Pancreas (tissue), 10 donors: ENCODE results near the gene ARNT2. TPM values are rescaled to one million over a fixed set of nuclear protein-coding genes. Genes with fewer than 3 reads are reported as not detected.

Experiments used
- ATAC-seq, 4 donors: fragments of 200-7000 bp; cut with Tn5 transposase; one replicate each; pipeline versions ENCODE4 v1.8.0 to v1.9.1; 2020; ENCODE audit warnings: mild to moderate bottlenecking in 4 of 4, moderate library complexity in 4 of 4
- DNase-seq, 6 donors: peaks; one replicate each; pipeline ENCODE4 v3.0.0-alpha.2; 2020
- FAIRE-seq: peaks from 2 replicates; lab custom pipeline; 2012; peaks lifted over from hg19 to GRCh38; lab: Jason Lieb, UNC
- H3K27ac ChIP-seq, 4 donors: fragments of 200-600 bp; sonication (generic); 1 replicate in 3 of 4; 2 replicates in 1 of 4; pipeline versions ENCODE4 v1.5.0 to v1.8.0; 2020
- H3K27me3 ChIP-seq, 4 donors: fragments of 200-600 bp; one replicate each; pipeline ENCODE4 v1.8.0; 2021
- H3K36me3 ChIP-seq, 3 donors: fragments of 200-600 bp; sonication (generic) in 1 of 3; one replicate each; pipeline versions ENCODE4 v1.5.0 to v1.8.0; 2020 to 2021
- H3K4me1 ChIP-seq, 3 donors: fragments of 200-600 bp; one replicate each; pipeline ENCODE4 v1.8.0; 2021
- H3K4me3 ChIP-seq, 4 donors: fragments of 200-600 bp; sonication (generic) in 2 of 4; one replicate each; pipeline versions ENCODE4 v1.5.0 to v1.8.0; 2020 to 2021
- H3K9me3 ChIP-seq, 4 donors: fragments of 200-600 bp; one replicate each; pipeline ENCODE4 v1.8.0; 2021
- WGBS, 2 donors: extraction: QIAGEN DNeasy Blood & Tissue Kit; methylation state at CpG; one replicate each; pipeline ENCODE4 v1.1.7; 2013; 5-methylcytosine and 5-hydroxymethylcytosine counted together
- intact Hi-C, 3 donors: fragments of 100-400 bp; cut with DNase I; formaldehyde crosslinking; loops; one replicate each; pipeline versions ENCODE4 v1.11.1 to v1.14.2; 2022
- polyA plus RNA-seq, 2 donors: library from polyadenylated mRNA; stranded (reverse); fragments of 200-250 nt; gene quantifications; one replicate each; pipeline ENCODE4 v1.2.3, GENCODE V29; 2013
- total RNA-seq, 6 donors: library from RNA; stranded (reverse); fragmentation: NEBNext Ultra II Directional in 4 of 6; extraction: Animal tissue kit (Norgen Biotek cat#: 25700) in 4 of 6; gene quantifications; one replicate each; pipeline versions ENCODE4 v1.2.1 to v1.2.4, GENCODE V29; 2021 to 2023
- TF ChIP-seq, protein P1 (sequence below), 4 donors: fragments of 200-600 bp; sonication (generic) in 3 of 4; IDR thresholded peaks; one replicate each; pipeline versions ENCODE4 v1.5.0 to v1.8.0; 2021; ENCODE audit warnings: antibody characterized with exemption in 4 of 4
- donor health status: healthy with polysubstance abuse.
- donor health status: DM: no; HTN: no; CAD: no; lungs with moderate emphysema.
- donor health status: DM: no; HTN: no; CAD: no.
- donor health status: control.
- donor health status: control.
- donor health status: Bipolar disorder and iron deficiency.
- donor health status: DM: yes; HTN: yes; CAD: no.
- donor health status: DM: no; HTN: no; CAD: no.
- donor health status: DM: no; HTN: no; CAD: no.
- donor health status: DM: yes; HTN: yes; CAD: no.

The ARNT2 gene
- total and polyA plus RNA-seq, 8 donors, result 2.1 to 18.1 (median 5.4) TPM

- TF ChIP-seq, protein P1, sequence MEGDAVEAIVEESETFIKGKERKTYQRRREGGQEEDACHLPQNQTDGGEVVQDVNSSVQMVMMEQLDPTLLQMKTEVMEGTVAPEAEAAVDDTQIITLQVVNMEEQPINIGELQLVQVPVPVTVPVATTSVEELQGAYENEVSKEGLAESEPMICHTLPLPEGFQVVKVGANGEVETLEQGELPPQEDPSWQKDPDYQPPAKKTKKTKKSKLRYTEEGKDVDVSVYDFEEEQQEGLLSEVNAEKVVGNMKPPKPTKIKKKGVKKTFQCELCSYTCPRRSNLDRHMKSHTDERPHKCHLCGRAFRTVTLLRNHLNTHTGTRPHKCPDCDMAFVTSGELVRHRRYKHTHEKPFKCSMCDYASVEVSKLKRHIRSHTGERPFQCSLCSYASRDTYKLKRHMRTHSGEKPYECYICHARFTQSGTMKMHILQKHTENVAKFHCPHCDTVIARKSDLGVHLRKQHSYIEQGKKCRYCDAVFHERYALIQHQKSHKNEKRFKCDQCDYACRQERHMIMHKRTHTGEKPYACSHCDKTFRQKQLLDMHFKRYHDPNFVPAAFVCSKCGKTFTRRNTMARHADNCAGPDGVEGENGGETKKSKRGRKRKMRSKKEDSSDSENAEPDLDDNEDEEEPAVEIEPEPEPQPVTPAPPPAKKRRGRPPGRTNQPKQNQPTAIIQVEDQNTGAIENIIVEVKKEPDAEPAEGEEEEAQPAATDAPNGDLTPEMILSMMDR (IDR thresholded peaks at IDR 0.05), result no peak
- no peaks in the 10 kb centered on the region for H3K27me3 ChIP-seq
- H3K27ac ChIP-seq, result peak overlapping the region in 3 of 4 donors; percentile 25 to 52 (median 51)
- ATAC-seq, result peak; percentile 23 to 49 (median 38)
- H3K9me3 ChIP-seq, result no peaks in the 10 kb centered on the region
- 7 to 8% methylated on average over 28 to 33 of the region's 33 CpGs for WGBS, 2 donors
- H3K4me1 ChIP-seq, result no peaks in the 10 kb centered on the region
- no peak for FAIRE-seq
- peak in 4 of 6 donors; percentile 23 to 75 (median 54) for DNase-seq
- intact Hi-C loops, result no loop called here
- H3K4me3 ChIP-seq, result peak overlapping the region; percentile 28 to 54 (median 46)
- no peaks in the 10 kb centered on the region for H3K36me3 ChIP-seq
These were observed 775 bp downstream of the ARNT2 start for GRCh38 chr15:80404761-80405553.

DNA sequence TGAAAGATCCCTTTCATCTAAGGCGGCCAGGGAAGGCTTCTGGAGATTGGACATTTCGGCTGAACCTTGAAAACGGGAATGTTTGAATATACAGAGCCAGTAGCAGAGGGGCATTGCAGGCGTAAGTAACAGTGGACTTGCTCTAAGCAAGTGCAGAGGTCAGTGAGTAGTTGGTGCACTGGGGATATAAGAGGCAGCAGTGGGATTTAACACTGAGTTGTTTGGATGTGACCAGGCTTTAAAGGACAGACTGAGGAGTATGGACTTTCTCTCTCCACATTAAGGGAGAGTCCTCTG is 1.3 kb downstream of the ARNT2 start:
- Histone ChIP-seq H3K27ac (peak overlapping the region in 1 of 4 donors; percentile 51), H3K9me3 (no peaks in the 10 kb centered on the region), H3K36me3 (no peaks in the 10 kb centered on the region), H3K4me3 (peak overlapping the region in 1 of 4 donors; percentile 54), H3K27me3 (no peaks in the 10 kb centered on the region), H3K4me1 (no peaks in the 10 kb centered on the region)
- FAIRE-seq (no peak), ATAC-seq (no peak), DNase-seq (no peak)
- TF ChIP-seq, protein P1 (IDR thresholded peaks at IDR 0.05), result no peak
- 62 to 71% methylated on average over 4 of the region's 4 CpGs for WGBS, 2 donors
- intact Hi-C loops, result no loop called here

GRCh38 chr15:80405970-80406369 is 1.8 kb downstream of the ARNT2 start:
- ATAC-seq (no peak), DNase-seq (no peak), FAIRE-seq (no peak)
- H3K27me3 ChIP-seq, result no peaks in the 10 kb centered on the region
- no peaks in the 10 kb centered on the region for H3K4me1 ChIP-seq
- 74 to 80% methylated on average over 2 of the region's 2 CpGs for WGBS, 2 donors
- intact Hi-C loops, result no loop called here
- TF ChIP-seq, protein P1 (IDR thresholded peaks at IDR 0.05), result no peak
- no peaks in the 10 kb centered on the region for H3K36me3 ChIP-seq
- H3K27ac ChIP-seq, result peak overlapping the region in 1 of 4 donors; percentile 51
- H3K9me3 ChIP-seq, result no peaks in the 10 kb centered on the region
- no peak overlapping the region for H3K4me3 ChIP-seq

GRCh38 chr15:80411788-80412288 is 7.7 kb downstream of the ARNT2 start:
- Histone ChIP-seq H3K4me1 (no peaks in the 10 kb centered on the region), H3K36me3 (no peaks in the 10 kb centered on the region), H3K4me3 (no peak overlapping the region), H3K27me3 (no peaks in the 10 kb centered on the region), H3K9me3 (no peaks in the 10 kb centered on the region), H3K27ac (no peak overlapping the region)
- FAIRE-seq, result no peak
- TF ChIP-seq, protein P1 (IDR thresholded peaks at IDR 0.05), result no peak
- DNase-seq, result no peak
- peak in 1 of 4 donors; percentile 49 for ATAC-seq
- 30 to 51% methylated on average over 1 of the region's 1 CpG for WGBS, 2 donors
- intact Hi-C loops, result no loop called here
